Thymus (tissue), 11 donors: ENCODE results near the gene NEURL4. TPM values are rescaled to one million over a fixed set of nuclear protein-coding genes. Genes with fewer than 3 reads are reported as not detected.

Experiments used
- DNase-seq, 9 donors: peaks; one replicate each; pipeline ENCODE4 v3.0.0-alpha.2; 2013; ENCODE audit warnings: low spot score in 9 of 9, low read depth in 6 of 9, missing footprints in 1 of 9
- H3K27ac ChIP-seq, 2 donors: one replicate each; pipeline ENCODE4 v1.5.1; 2013; ENCODE audit warnings: control low read depth in 1 of 2, low read depth in 1 of 2, low read length in 1 of 2, mild to moderate bottlenecking in 1 of 2, moderate library complexity in 1 of 2
- H3K27me3 ChIP-seq, 2 donors: one replicate each; pipeline ENCODE4 v1.5.1; 2013; ENCODE audit warnings: low read length in 1 of 2; ENCODE audit not compliant: control insufficient read depth in 2 of 2, insufficient read depth in 1 of 2
- H3K36me3 ChIP-seq, 2 donors: one replicate each; pipeline ENCODE4 v1.5.1; 2013; ENCODE audit warnings: low read length in 1 of 2, mild to moderate bottlenecking in 1 of 2, moderate library complexity in 1 of 2; ENCODE audit not compliant: control insufficient read depth in 2 of 2, insufficient read depth in 2 of 2
- H3K4me1 ChIP-seq, 2 donors: one replicate each; pipeline ENCODE4 v1.5.1; 2013; ENCODE audit warnings: low read length in 2 of 2; ENCODE audit not compliant: control insufficient read depth in 2 of 2, insufficient read depth in 2 of 2
- H3K4me3 ChIP-seq, 2 donors: one replicate each; pipeline ENCODE4 v1.5.1; 2013; ENCODE audit warnings: low read length in 2 of 2, control low read depth in 1 of 2, mild to moderate bottlenecking in 1 of 2
- H3K9me3 ChIP-seq, 2 donors: one replicate each; pipeline ENCODE4 v1.5.1; 2013; ENCODE audit warnings: low read length in 1 of 2, mild to moderate bottlenecking in 1 of 2; ENCODE audit not compliant: control insufficient read depth in 2 of 2, insufficient read depth in 1 of 2
- WGBS: extraction: QIAGEN DNeasy Blood & Tissue Kit; methylation state at CpG from one replicate; pipeline ENCODE4 v1.1.7; 2013; 5-methylcytosine and 5-hydroxymethylcytosine counted together
- polyA plus RNA-seq: library from polyadenylated mRNA; stranded (reverse); fragments of 200-250 nt; gene quantifications from one replicate; pipeline ENCODE4 v1.2.3, GENCODE V29; 2013
- total RNA-seq: library from RNA; stranded (reverse); fragments of 120-200 nt; gene quantifications from one replicate; pipeline ENCODE4 v1.2.4, GENCODE V29; 2013
- donor health status: healthy.

Gene NEURL4
- total and polyA plus RNA-seq, 2 donors, result 12.3 to 39.6 TPM

- DNase-seq, result no peak
- 52% methylated on average over 42 of the region's 42 CpGs for WGBS
- no peaks in the 10 kb centered on the region for H3K36me3 ChIP-seq
- H3K27ac ChIP-seq, result no peak overlapping the region
- H3K9me3 ChIP-seq, result no peaks in the 10 kb centered on the region
- peaks cover 24 to 38% of the 10 kb centered on the region in 2 donors for H3K4me1 ChIP-seq
- H3K27me3 ChIP-seq, result peaks cover 29 to 71% of the 10 kb centered on the region in 2 donors
- H3K4me3 ChIP-seq, result peak overlapping the region in 1 of 2 donors; percentile 38
These were observed 33.6 kb downstream of the NEURL4 start for GRCh38 chr17:7295230-7296180.

GRCh38 chr17:7294614-7295153 is 34.5 kb downstream of the NEURL4 start, which contains the start of gene YBX2:
YBX2 (minus strand) TSS chr17:7294639; CDS start chr17:7294500, 139 bp downstream.
- Histone ChIP-seq H3K36me3 (no peaks in the 10 kb centered on the region), H3K27me3 (peaks cover 29 to 80% of the 10 kb centered on the region in 2 donors), H3K27ac (no peak within 1 kb of the TSS), H3K9me3 (no peaks in the 10 kb centered on the region), H3K4me1 (peaks cover 24 to 38% of the 10 kb centered on the region in 2 donors), H3K4me3 (peak within 1 kb of the TSS in 1 of 2 donors; percentile 38)
- under 1% methylated on average over 57 of the region's 57 CpGs for WGBS
- DNase-seq, result peak in 4 of 9 donors; percentile 52 to 69 (median 67)

DNA sequence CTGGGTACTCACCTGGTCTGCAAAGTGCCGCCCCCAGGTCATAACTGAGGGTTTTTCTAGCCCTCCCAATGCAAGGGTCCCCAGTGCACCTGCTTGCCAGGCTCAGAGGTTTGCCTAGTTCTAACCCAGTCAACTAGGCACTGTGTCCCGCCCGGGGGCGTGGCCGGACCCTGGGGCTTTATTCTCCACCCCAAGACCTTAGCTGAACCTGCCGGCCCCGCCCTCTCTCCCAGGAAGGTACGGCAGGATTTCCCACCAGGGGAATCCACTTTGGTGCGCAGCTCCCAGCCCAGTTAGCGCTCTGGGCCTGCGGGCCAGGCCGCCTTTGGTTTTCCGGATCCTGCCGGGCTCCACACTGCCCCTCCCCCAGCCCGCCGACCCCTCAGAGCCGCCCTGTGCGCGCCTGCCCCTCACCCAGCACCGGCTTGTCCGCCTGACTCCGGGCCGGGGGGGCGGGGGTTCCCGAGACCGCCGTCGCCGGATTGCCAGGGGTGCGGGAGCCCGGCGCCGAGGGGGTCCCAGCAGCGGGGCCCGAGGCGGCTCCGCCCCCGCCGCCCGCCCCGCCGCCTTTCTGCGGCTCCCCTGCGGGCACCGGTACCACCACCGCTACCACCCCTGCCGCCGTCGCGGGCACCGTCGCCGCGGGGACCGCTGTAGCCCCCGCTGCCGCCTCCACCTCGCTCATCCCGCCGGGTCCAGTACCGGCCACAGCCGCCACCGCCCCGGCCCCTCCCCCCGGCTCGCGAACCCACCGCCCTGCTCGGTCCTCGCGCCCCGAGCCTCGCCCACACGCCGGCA is 35.1 kb downstream of the NEURL4 start:
- Histone ChIP-seq H3K27ac (no peak overlapping the region), H3K27me3 (peaks cover 29 to 86% of the 10 kb centered on the region in 2 donors), H3K4me3 (peak overlapping the region in 1 of 2 donors; percentile 38), H3K36me3 (no peaks in the 10 kb centered on the region), H3K4me1 (peaks cover 24 to 38% of the 10 kb centered on the region in 2 donors), H3K9me3 (no peaks in the 10 kb centered on the region)
- no peak for DNase-seq
- 5% methylated on average over 75 of the region's 75 CpGs for WGBS

DNA sequence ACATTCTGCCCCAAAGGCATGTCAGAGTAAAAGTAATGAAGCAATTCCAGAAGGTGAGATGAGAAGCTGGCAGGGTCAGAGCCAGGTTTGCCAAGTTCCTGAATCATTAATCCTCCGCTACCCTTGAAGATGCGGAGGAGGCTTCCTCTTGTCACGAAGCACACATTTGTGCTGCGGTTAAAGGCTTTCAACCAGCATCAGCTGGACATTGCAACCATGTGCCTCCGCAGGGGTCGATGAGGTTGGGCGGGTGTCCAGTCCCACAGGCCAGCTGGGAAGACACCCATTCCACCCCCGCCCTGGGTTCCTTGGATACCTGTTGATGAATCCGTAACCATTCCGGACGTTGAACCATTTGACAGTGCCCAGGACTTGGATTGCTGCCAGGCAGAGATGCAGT is 36.0 kb downstream of the NEURL4 start:
- Histone ChIP-seq H3K27me3 (peaks cover 29 to 85% of the 10 kb centered on the region in 2 donors), H3K4me1 (peaks cover 24 to 38% of the 10 kb centered on the region in 2 donors), H3K9me3 (no peaks in the 10 kb centered on the region), H3K27ac (no peak overlapping the region), H3K36me3 (no peaks in the 10 kb centered on the region), H3K4me3 (no peak overlapping the region)
- WGBS, result 94% methylated on average over 11 of the region's 11 CpGs
- DNase-seq, result no peak

DNA sequence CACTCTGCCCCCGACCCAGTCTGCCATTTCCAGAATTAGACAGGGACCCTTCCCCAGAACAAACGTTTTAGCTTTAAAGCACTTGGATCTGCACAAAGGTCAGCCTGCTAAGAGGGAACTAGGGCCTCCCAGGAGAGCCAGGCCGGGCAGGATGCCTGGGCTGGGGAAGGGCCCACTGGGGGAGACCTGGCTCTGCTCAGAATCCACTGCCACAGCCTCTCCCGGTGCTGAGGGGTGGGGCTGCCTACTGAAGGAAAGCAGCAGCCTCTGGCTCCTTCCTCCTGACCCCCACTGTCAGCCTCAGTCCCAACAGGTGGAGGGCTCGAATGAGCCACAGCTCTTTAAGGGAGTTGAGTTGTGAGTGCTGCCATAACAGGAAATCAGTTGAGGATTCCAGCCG is 36.4 kb downstream of the NEURL4 start:
- H3K4me1 ChIP-seq, result peaks cover 24 to 38% of the 10 kb centered on the region in 2 donors
- H3K27me3 ChIP-seq, result peaks cover 29 to 87% of the 10 kb centered on the region in 2 donors
- no peaks in the 10 kb centered on the region for H3K36me3 ChIP-seq
- no peak overlapping the region for H3K4me3 ChIP-seq
- DNase-seq, result no peak
- 46% methylated on average over 6 of the region's 6 CpGs for WGBS
- no peaks in the 10 kb centered on the region for H3K9me3 ChIP-seq
- H3K27ac ChIP-seq, result no peak overlapping the region

DNA sequence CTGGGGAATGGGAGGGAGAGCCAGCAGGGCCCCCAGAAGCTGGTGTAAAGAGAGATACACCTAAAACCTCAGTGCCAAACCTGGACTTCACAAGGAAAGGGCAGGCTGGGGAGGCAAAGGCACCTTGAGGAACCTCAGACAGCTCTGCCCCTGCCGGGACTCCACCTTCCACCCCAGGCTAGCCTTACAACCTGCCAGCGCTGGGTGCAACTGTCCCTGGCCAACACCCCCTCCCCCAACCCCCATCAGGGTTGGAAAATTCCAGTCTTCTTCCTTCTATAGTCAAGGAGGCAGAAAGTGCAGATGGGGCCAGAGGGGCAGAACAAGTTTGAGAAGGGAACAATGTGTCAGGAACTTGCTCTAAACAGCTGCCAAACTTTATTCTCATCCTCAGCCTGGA is 36.9 kb downstream of the NEURL4 start:
- WGBS, result 95% methylated on average over 2 of the region's 2 CpGs
- Histone ChIP-seq H3K27me3 (peaks cover 29 to 90% of the 10 kb centered on the region in 2 donors), H3K27ac (no peak overlapping the region)

DNA sequence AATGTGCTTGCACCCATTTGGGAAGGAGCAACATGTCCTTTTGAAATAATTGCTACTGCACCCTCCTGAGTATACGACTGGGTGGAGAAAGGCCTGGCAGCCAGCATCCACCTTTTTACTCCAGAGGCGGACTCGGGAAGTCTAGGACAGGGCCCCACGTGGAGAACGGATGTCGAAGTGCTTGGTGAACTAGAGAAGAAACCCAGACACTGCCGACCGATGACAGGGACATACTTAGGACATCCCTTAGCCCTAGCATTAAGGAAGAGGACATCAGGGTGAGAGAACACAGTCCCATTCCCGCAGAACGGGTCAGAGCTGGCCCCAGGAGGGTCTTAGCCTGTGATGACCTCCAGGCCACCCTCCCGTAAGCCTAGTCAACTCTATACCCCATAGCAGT is 38.5 kb downstream of the NEURL4 start:
- H3K9me3 ChIP-seq, result no peaks in the 10 kb centered on the region
- H3K4me1 ChIP-seq, result peaks cover 16 to 27% of the 10 kb centered on the region in 2 donors
- H3K27ac ChIP-seq, result no peak overlapping the region
- H3K27me3 ChIP-seq, result peaks cover 28 to 88% of the 10 kb centered on the region in 2 donors
- no peak for DNase-seq
- no peak overlapping the region for H3K4me3 ChIP-seq
- WGBS, result 95% methylated on average over 11 of the region's 11 CpGs
- H3K36me3 ChIP-seq, result no peaks in the 10 kb centered on the region

More for the DNA sequence above, 36.9 kb downstream of the NEURL4 start:
- Histone ChIP-seq H3K4me1 (peaks cover 24 to 38% of the 10 kb centered on the region in 2 donors), H3K36me3 (no peaks in the 10 kb centered on the region), H3K4me3 (no peak overlapping the region), H3K9me3 (no peaks in the 10 kb centered on the region)
- DNase-seq, result no peak

GRCh38 chr17:7290166-7290565 is 39.0 kb downstream of the NEURL4 start:
- Histone ChIP-seq H3K9me3 (no peaks in the 10 kb centered on the region), H3K27me3 (peaks cover 27 to 88% of the 10 kb centered on the region in 2 donors)
- WGBS, result 96% methylated on average over 19 of the region's 19 CpGs

More at GRCh38 chr17:7290166-7290565, 39.0 kb downstream of the NEURL4 start:
- Histone ChIP-seq H3K27ac (no peak overlapping the region), H3K36me3 (no peaks in the 10 kb centered on the region), H3K4me3 (no peak overlapping the region), H3K4me1 (peaks cover 14 to 23% of the 10 kb centered on the region in 2 donors)
- no peak for DNase-seq
